NCI-H2029 (cell line): ENCODE measurements around the gene EVC2.
A peak's percentile ranks its signal among the peaks of the same experiment; 100 is the strongest.

Source experiments
- DNase-seq: peaks from one replicate; lab custom pipeline; 2025; lab: John Stamatoyannopoulos, UW

EVC2 gene

DNA sequence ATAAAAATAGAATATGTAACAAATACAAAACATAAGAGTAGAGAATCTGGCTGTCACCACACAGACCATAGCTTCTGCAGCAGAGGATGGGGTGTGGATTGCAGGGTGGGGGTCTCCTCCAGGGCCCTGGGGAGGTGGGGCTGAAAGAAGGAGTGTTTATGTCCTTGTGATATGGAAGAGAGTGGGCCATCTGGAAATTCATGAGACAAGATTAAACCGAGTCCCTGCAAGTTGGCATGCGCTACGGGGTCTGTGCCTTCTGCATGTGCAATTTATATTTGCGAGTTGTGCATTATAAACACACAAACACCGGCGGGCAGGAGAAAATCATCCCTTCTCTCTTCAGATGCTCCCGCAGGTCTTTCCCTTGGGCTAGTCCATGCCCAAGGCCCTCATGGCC is 145.9 kb downstream of the EVC2 start:
- no peak for DNase-seq

DNA sequence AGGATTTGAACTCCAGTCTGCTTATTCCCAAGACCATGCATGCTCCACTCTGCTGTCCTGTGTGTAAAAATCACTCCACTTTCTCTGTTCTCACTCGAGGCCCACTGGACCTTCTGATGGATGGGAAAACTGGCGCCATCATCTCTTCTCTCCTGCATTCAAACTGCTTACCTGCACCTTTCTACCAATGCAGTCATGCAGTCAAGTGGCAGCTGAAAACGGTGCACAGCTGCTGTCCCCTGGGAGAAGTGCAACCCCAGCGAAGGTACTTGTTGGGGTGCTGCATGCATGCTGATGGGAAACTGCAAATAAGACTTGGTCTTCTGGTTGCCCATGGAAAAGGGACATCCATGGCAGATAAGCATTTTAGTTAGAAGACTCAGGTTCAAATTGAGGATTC is 147.1 kb downstream of the EVC2 start:
- DNase-seq, result no peak

DNA sequence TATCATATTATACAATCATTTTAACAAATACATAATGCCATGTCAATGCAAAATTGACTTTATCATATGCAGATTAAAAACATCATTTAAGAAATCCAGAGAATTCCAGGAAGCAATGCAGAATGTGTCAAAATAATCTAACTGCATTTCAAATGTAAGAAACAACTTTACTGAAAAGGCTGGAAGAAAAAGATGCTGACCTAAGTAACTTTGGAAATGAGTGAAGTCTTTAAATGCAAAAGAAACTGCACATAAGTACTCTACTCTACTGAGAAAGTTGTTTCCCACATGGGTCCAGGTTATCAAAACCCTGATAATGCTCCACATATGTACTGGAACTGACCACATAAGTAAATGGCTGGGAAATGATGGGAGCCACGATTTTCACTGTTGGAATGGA is 149.9 kb downstream of the EVC2 start:
- DNase-seq, result no peak

DNA sequence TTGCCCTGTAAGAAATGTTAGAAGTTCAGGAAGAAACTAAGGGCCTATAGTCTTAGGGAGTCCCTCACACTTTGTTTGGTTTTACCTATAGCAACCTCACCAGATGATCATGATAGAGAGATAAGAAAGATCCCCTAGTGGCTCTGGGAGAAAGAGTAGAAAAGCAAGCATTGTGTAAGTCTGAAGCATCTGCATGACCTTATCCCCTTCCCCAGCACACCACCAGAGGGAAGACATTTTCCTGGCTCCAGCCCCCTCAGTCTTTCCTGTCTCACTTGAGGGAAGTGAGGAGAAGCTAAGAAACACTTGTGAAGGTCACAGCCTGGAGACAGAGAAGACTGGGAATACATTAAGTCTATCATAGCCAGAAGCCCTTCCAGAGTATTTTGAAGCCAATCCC is 154.0 kb downstream of the EVC2 start:
- no peak for DNase-seq

DNA sequence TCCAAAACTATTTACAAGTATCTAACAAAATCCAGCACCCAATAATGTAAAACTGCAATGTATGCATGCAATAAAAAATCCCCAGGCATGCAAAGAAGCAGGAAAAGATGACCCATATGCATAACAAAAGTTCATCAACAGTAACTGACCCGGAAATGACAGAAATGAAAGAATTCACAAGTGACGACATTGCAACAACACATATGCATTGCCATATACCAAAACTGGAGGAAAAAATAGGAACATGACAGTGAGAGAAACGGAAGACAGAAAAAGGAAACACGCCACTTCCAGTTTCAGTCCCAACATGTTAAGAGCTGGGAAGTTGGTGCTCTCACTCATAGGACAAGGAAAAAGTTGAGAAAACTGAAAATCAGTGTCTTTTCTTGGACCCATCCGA is 154.6 kb downstream of the EVC2 start:
- no peak for DNase-seq

DNA sequence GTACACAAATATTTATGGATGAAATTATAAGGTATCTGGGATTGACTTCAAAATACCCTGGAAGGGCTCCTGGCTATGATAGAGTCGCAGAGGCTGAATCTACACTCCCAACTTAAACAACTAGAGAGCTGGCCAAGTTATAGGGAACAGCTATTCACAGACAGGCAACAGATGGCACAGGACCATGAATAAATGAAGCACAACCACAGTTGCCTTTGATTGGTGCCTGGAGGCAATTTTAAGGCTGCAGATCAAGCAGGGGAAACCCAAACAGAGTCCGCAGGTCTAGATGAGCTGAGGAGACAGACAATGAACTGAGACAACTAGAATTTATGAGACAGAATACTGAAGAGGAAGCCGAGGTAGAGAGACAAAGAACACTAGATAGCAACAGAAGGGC is 155.9 kb downstream of the EVC2 start:
- no peak for DNase-seq

DNA sequence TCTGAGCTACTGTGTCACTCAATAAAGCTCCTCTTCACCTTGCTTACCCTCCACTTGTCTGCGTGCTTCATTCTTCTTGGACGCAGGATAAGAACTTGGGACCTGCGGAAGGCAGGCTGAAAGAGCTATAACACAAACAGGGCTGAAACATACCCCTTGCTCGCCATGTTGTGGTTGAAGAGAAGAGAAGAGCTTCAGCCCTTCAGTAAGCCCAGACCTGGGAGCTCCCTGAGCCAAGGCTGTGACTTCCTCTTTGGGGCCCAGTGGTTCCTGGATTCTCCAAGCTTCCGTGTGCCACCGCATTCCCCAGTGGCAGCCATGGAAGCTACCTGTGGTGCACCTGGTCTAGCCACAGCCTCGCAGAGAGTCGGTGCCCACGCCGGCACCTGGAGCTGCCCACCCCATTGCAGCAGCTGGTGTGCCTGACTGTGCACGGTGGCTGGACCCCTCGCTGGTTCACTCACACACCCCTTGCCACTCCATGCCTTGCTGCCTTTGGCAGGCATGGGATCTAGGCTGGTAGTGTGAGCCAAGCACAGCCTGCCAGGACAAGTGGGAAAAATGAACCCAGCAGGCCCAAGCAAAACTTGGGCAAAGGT is 160.6 kb downstream of the EVC2 start:
- no peak for DNase-seq

DNA sequence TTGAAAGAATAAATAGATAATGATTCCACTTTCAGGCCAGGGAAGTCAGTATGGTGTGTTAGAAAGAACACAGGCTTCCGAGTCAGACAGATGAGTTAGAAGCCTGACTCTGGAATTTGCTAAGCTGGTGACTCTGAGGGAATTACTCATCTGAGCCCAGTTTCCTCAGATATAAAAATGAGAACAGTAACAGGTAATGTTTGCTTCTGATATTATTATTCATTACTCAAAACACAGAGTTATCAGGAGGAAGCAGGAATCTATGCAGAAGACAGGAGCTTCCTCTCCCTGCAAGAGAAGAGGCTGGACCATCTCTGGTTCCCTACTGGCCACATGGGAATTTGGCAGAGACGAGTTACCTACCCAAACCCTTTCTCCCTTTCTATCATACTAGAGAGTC is 163.1 kb downstream of the EVC2 start:
- DNase-seq, result no peak

DNA sequence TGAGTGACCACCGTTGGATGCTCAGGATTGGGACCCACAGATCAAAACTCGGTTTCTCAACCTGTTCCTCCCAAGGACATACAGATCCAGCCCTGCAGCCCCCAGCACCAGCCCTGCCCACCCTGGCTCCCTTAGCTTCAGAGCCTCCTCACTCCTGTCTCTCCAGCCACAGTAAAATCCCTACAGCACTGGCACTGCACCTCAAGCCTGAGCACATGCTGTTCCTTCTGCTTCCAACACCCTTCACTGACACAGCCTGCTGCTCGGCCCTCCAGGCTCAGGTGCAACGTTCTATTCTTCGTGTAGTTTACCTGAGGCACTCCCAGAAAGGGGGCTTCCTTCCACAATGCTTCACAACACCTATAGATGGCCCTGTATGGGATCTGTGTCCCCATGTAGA is 163.6 kb downstream of the EVC2 start:
- no peak for DNase-seq

DNA sequence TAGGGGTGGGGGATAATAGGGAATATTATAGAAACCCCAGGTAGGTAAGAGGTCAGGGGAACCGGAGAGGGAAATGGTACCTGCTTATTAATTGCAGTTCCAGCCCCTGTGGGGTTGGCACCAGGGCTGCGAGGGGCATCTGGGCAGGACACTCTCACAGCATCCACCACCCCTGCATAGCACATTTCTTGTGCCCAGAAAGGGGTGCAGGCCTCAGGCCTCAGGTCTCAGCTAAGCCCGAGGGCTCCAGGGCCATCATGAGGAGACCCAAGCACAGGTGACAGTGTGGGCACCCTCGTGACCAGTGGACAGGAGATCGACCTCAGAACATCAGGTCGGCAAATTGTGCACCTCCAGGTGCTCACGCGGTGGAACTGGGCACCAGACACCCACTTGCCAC is 164.7 kb downstream of the EVC2 start:
- no peak for DNase-seq

DNA sequence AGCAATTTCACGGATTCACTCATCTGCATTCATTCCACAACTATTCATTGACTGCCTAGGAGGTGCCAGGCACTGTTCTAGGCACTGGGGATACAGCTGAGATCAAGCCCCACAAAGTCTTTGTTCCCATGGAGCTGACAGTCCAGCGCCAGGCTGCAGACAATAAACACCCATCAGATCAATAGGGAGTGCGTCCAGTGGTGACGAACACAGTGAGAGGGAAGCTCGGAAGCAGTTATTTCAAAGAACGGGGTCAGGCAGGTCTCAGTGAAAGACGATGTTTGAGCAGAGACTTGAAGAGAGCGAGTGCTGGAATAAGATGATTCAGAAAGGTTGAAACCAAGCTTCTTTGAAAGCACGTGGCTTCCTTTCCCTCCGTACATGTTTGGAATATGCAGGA is 167.2 kb downstream of the EVC2 start:
- no peak for DNase-seq

DNA sequence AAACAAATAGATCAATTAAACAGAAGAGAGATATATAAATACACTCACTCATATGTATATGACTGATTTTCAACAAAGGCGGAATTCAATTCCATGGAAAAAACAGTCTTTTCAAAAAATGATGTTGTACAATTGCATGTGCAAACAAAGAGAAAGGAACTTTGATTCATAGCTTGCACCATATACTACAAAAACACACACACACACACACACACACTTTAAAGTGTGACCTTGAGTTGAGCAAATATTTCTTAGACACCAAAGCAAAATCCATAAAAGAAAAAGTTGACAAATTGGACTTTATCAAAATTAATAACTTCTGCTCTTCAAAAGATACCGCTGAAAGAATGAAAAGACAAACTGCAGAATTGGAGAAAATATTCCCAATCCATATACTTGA is 168.8 kb downstream of the EVC2 start:
- DNase-seq, result no peak

DNA sequence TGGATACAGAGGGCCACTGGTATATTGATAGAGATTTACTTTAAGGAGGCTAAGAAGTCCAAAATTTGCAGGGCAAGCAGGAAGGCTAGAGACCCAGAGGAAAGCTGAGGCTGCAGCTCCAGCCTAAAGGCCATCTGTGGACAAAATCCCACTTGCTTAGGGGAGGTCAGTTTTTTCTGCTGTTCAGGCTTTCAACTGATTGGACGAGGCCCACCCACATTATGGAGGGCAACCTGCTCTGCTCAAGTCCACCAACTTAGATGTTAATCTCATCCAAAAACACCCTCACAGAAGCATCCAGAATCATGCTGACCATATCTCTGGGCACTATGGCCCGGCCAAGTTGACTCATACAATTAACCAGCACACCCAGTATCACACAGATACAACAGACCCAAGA is 176.3 kb downstream of the EVC2 start:
- DNase-seq, result no peak

DNA sequence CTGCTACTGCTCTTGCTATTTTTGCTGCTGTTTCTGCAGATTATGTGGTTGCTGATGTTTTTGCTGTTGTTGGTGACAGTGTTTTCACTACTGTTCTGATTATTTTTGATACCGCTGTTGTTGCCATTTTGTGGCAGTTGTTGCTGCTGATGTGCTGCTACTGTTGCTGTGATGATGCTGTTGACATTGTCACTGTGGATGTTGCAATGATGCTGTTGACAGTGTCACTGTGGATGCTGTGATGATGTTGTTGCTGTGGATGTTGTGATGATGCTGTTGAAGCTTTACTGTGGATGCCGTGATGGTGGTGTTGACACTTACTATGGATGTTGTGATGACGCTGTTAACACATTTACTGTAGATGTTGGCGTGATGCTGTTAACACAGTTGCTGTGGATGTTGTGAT is 180.3 kb downstream of the EVC2 start:
- no peak for DNase-seq

DNA sequence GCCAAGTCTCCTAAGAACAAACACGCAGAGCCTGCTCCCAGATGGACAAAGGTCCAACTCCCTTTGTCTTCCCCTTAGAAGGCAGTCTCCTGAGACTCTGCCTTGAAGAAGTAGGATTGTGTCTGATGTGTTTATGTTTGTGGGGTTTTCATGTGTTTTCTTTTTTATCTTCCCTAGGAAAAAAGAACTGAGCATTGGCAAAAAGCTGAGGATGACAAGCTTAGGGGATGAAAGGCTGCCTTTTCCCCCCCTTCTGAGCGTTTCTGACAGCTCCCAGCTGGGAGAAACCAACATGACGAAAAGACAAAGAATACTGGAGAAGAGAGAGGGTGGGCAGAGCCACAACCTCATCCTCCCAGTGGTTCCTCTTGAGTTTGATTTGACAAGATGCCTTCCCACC is 181.1 kb downstream of the EVC2 start:
- DNase-seq, result no peak

DNA sequence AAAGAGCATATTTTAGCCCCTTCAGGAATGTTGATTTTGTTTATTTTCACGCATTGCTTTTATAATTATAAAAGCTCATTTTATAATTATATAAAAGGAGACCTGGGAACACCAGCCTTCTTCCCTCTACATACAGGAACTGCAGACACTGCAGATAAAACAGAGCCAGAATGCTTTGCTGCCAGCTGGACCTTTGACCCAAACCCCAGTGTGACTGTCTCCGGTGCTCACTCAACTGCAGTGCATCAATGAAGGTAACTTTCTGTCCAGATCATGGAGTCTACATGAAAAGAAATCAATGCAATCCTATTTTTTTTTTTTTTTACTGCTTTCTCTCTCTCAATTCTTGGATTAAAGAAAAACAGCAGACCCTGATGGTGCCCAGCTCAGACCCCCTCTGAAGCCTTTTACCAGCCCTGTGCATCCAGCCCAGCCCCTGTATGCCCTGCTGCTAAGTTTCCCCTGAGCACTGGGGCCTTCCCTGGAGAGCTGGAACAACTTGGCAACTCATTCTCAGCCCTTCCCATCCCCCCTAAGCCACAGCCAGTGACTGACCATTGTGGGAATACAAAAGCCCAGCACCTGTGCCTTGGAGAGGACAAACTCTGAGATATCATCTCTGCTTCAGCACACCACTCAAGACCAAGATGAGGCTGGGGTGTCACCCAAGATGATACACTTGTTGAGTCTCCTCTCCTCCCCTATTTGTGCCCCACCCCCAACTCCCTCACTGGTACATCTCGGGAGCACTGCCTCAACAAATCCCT is 182.1 kb downstream of the EVC2 start:
- no peak for DNase-seq

DNA sequence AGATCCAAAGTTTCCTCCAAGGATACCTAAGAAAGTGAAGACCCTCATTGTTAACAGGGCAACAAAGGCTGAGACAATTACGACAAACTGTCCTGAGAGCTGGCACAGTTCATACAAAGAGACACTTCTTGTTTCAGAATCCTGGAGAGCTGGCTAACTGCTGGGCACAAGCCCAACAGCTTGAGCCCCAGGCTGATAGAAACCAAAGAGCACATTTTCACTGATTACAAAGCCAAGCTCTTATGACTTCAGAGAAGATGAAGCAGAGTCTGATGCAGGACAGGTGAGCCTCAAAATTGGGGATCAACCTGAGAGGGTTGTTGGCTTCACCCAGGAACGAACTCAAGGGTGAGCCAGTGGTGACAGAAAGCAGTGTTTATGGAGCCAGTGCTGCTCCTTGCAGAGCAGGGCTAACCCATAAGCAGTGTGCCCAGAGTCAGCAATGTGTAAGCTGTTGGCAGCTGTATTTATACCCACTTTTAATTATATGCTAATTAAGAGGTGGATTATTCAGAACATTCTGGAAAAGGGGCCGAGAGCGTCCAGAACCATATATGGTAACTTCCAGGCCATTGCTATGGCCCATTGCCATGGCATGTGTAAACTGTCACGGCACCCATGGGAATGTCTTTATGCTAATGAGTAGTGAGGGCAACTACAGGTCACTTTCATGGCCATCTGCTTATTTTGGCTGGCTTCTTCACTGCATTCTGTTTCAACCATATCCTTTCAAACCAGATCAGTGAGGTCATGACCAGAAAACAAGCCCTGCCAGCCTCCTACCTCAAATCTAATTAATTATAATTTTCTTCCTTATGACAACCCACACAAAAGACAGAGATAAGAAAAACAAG is 183.7 kb downstream of the EVC2 start:
- DNase-seq, result peak; percentile 87

DNA sequence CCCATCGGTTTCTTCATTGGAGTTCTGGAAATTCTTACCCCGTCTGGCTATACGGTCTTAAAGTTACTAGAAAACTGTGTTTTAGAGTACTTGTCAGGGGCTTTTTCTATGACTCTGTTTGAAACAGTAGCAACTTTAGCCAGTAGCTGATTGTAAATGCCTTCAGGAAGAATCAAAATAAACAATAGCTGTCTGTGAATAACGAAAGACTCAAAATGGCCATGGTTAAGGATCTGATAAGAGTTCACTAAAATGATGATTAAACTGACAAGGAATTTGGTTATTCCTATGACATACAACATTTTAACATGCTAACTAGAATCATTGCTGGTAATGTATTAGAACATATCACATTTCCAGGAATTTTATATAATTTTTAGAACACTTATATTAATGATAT is 191.0 kb downstream of the EVC2 start:
- DNase-seq, result no peak

DNA sequence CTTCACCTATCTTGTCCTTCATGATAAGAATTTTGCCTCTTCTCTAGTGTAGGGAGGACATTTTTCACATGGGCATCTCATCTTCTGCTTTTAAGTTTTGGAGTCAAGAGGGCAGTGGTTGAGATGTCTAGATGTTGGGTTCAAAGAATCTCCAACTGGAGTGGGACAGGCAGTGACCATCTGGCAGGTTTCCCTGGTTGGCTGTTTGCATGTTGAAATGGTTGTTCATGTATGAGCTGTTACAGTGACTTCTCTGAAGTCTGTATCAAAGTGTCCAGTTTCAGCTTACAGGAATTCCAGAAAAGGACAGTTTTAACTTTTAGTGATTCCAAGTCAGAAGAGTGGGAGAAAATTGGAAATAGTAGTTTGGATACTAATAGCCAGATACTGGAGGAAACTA is 192.7 kb downstream of the EVC2 start:
- no peak for DNase-seq
